Mesothelial cell of epicardium (in vitro differentiated cells): ENCODE results near the gene NFATC1. TPM values are rescaled to one million over a fixed set of nuclear protein-coding genes. Genes with fewer than 3 reads are reported as not detected.

ENCODE experiments used
- DNase-seq, 2 experiments: peaks; one replicate each; pipeline ENCODE4 v3.0.0; 2021; ENCODE audit warnings: low spot score in 2 of 2; ENCODE audit not compliant: unreplicated experiment in 2 of 2
- H3K27ac Mint-ChIP-seq: 2 replicates; pipeline ENCODE4 v1.8.0; 2021; ENCODE audit warnings: mixed read lengths
- H3K27me3 Mint-ChIP-seq: 2 replicates; pipeline ENCODE4 v1.8.0; 2021; ENCODE audit warnings: low read depth, mixed read lengths
- H3K36me3 Mint-ChIP-seq: 2 replicates; pipeline ENCODE4 v1.8.0; 2021; ENCODE audit warnings: mixed read lengths
- H3K4me1 Mint-ChIP-seq: 2 replicates; pipeline ENCODE4 v1.8.0; 2021; ENCODE audit warnings: mixed read lengths
- H3K4me3 Mint-ChIP-seq: 2 replicates; pipeline ENCODE4 v1.8.0; 2021; ENCODE audit warnings: mild to moderate bottlenecking, moderate library complexity, mixed read lengths
- H3K9me3 Mint-ChIP-seq: 2 replicates; pipeline ENCODE4 v1.8.0; 2021; ENCODE audit warnings: mixed read lengths
- total RNA-seq: library from RNA; stranded (reverse); gene quantifications from 3 replicates; pipeline ENCODE4 v1.2.1, GENCODE V29; 2021
- TF ChIP-seq, protein P1 (sequence below): fragments of 200-600 bp; sonication (generic); IDR thresholded peaks from one replicate; pipeline ENCODE4 v1.5.0; 2021; ENCODE audit warnings: antibody characterized with exemption; ENCODE audit not compliant: unreplicated experiment

The NFATC1 gene
- total RNA-seq, 1 donor from 2014 or later: 13.4 TPM

DNA sequence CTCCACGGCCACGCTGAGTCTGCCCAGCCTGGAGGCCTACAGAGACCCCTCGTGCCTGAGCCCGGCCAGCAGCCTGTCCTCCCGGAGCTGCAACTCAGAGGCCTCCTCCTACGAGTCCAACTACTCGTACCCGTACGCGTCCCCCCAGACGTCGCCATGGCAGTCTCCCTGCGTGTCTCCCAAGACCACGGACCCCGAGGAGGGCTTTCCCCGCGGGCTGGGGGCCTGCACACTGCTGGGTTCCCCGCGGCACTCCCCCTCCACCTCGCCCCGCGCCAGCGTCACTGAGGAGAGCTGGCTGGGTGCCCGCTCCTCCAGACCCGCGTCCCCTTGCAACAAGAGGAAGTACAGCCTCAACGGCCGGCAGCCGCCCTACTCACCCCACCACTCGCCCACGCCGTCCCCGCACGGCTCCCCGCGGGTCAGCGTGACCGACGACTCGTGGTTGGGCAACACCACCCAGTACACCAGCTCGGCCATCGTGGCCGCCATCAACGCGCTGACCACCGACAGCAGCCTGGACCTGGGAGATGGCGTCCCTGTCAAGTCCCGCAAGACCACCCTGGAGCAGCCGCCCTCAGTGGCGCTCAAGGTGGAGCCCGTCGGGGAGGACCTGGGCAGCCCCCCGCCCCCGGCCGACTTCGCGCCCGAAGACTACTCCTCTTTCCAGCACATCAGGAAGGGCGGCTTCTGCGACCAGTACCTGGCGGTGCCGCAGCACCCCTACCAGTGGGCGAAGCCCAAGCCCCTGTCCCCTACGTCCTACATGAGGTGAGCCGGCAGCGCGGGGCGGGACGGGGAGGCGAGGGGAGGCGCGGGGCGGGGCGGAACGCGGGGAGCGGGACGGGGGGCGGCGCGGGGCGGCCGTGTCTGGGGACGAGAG lies 15.2 kb downstream of the NFATC1 start:
- Mint-ChIP-seq H3K36me3 (peaks cover 6% of the 10 kb centered on the region), H3K27ac (no peak overlapping the region), H3K9me3 (no peaks in the 10 kb centered on the region), H3K4me3 (no peak overlapping the region), H3K4me1 (peaks cover 6% of the 10 kb centered on the region), H3K27me3 (no peaks in the 10 kb centered on the region)
- TF ChIP-seq, protein P1, sequence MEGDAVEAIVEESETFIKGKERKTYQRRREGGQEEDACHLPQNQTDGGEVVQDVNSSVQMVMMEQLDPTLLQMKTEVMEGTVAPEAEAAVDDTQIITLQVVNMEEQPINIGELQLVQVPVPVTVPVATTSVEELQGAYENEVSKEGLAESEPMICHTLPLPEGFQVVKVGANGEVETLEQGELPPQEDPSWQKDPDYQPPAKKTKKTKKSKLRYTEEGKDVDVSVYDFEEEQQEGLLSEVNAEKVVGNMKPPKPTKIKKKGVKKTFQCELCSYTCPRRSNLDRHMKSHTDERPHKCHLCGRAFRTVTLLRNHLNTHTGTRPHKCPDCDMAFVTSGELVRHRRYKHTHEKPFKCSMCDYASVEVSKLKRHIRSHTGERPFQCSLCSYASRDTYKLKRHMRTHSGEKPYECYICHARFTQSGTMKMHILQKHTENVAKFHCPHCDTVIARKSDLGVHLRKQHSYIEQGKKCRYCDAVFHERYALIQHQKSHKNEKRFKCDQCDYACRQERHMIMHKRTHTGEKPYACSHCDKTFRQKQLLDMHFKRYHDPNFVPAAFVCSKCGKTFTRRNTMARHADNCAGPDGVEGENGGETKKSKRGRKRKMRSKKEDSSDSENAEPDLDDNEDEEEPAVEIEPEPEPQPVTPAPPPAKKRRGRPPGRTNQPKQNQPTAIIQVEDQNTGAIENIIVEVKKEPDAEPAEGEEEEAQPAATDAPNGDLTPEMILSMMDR: no peak
- DNase-seq: no peak

DNA sequence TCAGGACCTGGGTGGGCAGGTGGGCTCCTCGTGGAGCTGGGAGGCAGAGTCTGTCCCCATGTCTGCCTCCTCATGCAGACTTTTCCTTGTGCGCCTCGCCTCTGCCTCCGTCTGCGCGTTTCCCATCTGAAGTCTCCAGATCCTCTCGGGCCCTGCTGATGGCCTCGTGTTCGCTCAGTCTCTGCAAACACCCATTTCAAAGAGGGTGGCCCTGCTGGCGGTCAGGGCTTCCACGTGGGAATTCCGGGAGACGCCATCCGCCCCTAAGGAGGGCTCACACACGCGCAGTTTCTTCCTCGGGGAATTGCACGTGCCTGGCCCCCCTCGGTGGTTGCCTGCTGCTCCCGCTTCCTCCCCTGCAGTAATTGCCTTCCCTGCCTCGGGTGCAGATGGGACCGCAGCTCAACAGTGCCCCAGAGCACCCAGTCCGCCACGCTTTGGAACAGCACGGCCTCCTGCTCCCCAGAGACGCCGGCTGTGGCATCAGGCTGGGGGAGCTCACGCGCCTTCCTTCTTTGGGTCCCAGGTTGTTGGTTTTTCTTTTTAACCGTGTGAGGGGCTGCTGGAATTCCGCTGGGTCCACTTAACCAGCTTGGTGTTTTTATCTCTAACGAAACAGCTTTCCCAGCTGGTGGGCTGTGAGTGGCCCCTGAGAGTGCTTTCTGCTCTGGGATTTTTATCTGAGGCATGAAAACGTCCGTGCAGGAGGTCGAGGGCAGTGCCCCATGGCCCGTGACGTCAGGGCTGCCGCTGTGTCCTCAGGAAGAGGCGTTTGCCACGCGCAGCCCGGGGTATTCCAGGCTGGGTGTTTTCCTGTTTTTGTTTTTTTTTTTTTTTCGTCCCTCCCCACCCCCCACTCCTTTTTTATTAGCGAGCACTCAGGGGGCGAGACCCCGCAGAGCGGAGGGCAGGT lies 16.1 kb downstream of the NFATC1 start:
- no peak for DNase-seq
- TF ChIP-seq, protein P1: no peak
- peaks cover 6% of the 10 kb centered on the region for H3K36me3 Mint-ChIP-seq
- no peak overlapping the region for H3K4me3 Mint-ChIP-seq
- peaks cover 2% of the 10 kb centered on the region for H3K4me1 Mint-ChIP-seq
- H3K9me3 Mint-ChIP-seq: no peaks in the 10 kb centered on the region
- no peak overlapping the region for H3K27ac Mint-ChIP-seq
- H3K27me3 Mint-ChIP-seq: no peaks in the 10 kb centered on the region

DNA sequence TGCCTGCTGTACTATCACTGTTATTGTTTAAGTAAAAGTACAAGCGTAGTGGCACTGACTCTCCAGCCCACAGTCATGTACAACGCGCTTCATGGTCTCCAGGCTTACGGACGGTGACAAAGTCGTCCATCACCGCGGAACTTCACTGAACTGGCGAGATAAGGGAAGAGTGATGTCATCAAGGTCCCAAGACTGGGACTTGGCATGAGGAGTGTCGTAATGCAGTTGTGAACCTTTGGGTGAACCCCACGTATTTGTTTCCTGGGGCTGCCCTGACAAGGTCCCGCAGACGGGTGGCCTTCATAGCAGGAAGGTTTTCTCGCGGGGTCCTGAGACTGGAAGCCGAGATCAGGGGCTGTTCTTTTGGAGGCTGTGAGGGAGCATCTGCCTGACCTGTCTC lies 17.3 kb downstream of the NFATC1 start:
- H3K4me1 Mint-ChIP-seq: no peaks in the 10 kb centered on the region
- no peak overlapping the region for H3K4me3 Mint-ChIP-seq
- H3K27me3 Mint-ChIP-seq: no peaks in the 10 kb centered on the region
- no peaks in the 10 kb centered on the region for H3K9me3 Mint-ChIP-seq
- TF ChIP-seq, protein P1: no peak
- DNase-seq: no peak
- peaks cover 4% of the 10 kb centered on the region for H3K36me3 Mint-ChIP-seq
- no peak overlapping the region for H3K27ac Mint-ChIP-seq

DNA sequence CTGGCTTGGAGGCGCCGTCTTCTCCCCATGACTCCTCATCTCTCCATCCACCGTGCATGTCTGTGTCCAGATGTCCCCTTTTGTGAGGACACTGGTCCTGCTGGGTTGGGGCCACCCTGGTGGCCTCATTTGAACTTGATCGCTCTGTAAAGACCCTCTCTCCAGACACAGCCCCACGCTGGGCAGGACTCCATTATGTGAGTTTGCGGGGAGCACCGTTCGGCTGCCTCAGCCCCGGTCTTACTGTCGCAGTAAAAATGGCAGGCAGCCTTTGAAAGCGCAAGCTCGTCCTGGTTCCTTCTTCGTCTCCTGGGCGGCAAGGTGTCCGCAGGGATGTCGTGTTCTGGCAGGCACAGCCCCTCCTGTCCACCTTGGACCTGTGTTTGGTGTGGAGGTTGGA lies 17.7 kb downstream of the NFATC1 start:
- no peaks in the 10 kb centered on the region for H3K27me3 Mint-ChIP-seq
- H3K4me1 Mint-ChIP-seq: no peaks in the 10 kb centered on the region
- H3K36me3 Mint-ChIP-seq: peaks cover 4% of the 10 kb centered on the region
- DNase-seq: no peak
- H3K27ac Mint-ChIP-seq: no peak overlapping the region
- TF ChIP-seq, protein P1: no peak
- H3K4me3 Mint-ChIP-seq: no peak overlapping the region
- H3K9me3 Mint-ChIP-seq: no peaks in the 10 kb centered on the region

DNA sequence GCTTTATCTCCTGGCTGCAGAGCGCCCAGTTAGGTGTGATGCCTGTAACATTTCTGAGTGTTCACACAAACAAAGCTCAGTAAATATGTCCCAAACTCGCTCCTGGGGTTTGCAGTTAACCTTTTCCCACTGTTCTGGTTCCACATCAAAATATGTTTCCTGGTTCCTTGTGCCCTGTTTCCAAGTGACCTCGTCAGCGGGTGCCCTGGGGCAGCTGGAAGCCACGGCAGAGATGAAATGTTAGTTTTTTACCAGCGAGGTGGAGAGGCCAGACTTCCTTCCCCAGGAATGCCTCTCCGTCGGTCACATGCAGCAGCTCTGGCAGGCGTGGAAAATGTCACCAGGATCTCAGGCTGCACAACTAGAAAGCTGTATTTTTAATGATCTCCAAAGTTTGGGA lies 18.2 kb downstream of the NFATC1 start:
- Mint-ChIP-seq H3K27me3 (no peaks in the 10 kb centered on the region), H3K9me3 (no peaks in the 10 kb centered on the region), H3K4me3 (no peak overlapping the region), H3K4me1 (no peaks in the 10 kb centered on the region), H3K27ac (no peak overlapping the region), H3K36me3 (peaks cover 4% of the 10 kb centered on the region)
- TF ChIP-seq, protein P1: no peak
- no peak for DNase-seq
